ENCODE measurements around the gene SNAP29.
A peak's percentile ranks its signal among the peaks of the same experiment; 100 is the strongest.
"Not testable (repeated sequence)": the region's sequence is repeated elsewhere in the genome, so short reads cannot be mapped to it uniquely, and the experiment has no call there.

SNAP29 gene

GRCh38 chr22:20858615-20859416, at the start of gene SNAP29, which contains the start of gene PI4KA:
Gene SNAP29, plus strand, starts transcription at chr22:20859007. Its CDS starts 104 bp downstream, at chr22:20859111.
Gene PI4KA, minus strand, starts transcription at chr22:20858811. Its CDS starts 86 bp downstream, at chr22:20858725.
- peak; percentile 98 for DNase-seq (ENCODE audit: low spot score)

- no peak for DNase-seq (ENCODE audit: low spot score)
Observed at GRCh38 chr22:20809538-20810185, 49.1 kb upstream of the SNAP29 start.

GRCh38 chr22:20810645-20811044, 48.2 kb upstream of the SNAP29 start:
- DNase-seq (ENCODE audit: low spot score), result no peak

- no peak for DNase-seq (ENCODE audit: low spot score)
Observed at GRCh38 chr22:20811171-20811570, 47.6 kb upstream of the SNAP29 start.

- DNase-seq (ENCODE audit: low spot score), result no peak
Observed at GRCh38 chr22:20811971-20812660, 46.7 kb upstream of the SNAP29 start.

- DNase-seq (ENCODE audit: low spot score), result no peak
Observed at GRCh38 chr22:20813056-20813455, 45.8 kb upstream of the SNAP29 start.

GRCh38 chr22:20814221-20814808, 44.5 kb upstream of the SNAP29 start:
- no peak for DNase-seq (ENCODE audit: low spot score)

- DNase-seq (ENCODE audit: low spot score), result no peak
Observed at GRCh38 chr22:20815477-20816050, 43.2 kb upstream of the SNAP29 start.

- peak; percentile 16 for DNase-seq (ENCODE audit: low spot score)
Observed at GRCh38 chr22:20816559-20816958, 42.2 kb upstream of the SNAP29 start.

GRCh38 chr22:20818471-20818870, 40.3 kb upstream of the SNAP29 start:
- DNase-seq (ENCODE audit: low spot score), result no peak

- no peak for DNase-seq (ENCODE audit: low spot score)
Observed at GRCh38 chr22:20819471-20819870, 39.3 kb upstream of the SNAP29 start.

- not testable (repeated sequence) for DNase-seq (ENCODE audit: low spot score)
Observed at GRCh38 chr22:20821717-20822239, 37.0 kb upstream of the SNAP29 start.

- no peak for DNase-seq (ENCODE audit: low spot score)
Observed at GRCh38 chr22:20822240-20822639, 36.6 kb upstream of the SNAP29 start.

GRCh38 chr22:20823264-20823663, 35.5 kb upstream of the SNAP29 start:
- no peak for DNase-seq (ENCODE audit: low spot score)

- DNase-seq (ENCODE audit: low spot score), result not testable (repeated sequence)
Observed at GRCh38 chr22:20825216-20825615, 33.6 kb upstream of the SNAP29 start.

GRCh38 chr22:20825624-20826023, 33.2 kb upstream of the SNAP29 start:
- no peak for DNase-seq (ENCODE audit: low spot score)

- DNase-seq (ENCODE audit: low spot score), result not testable (repeated sequence)
Observed at GRCh38 chr22:20826373-20827152, 32.2 kb upstream of the SNAP29 start.

- DNase-seq (ENCODE audit: low spot score), result no peak
Observed at GRCh38 chr22:20829491-20830134, 29.2 kb upstream of the SNAP29 start.

- DNase-seq (ENCODE audit: low spot score), result no peak
Observed at GRCh38 chr22:20833225-20833665, 25.6 kb upstream of the SNAP29 start.

GRCh38 chr22:20834206-20834605, 24.6 kb upstream of the SNAP29 start:
- DNase-seq (ENCODE audit: low spot score), result no peak

All from putamen (tissue), 1 donor.